MCF 10A (cell line): ENCODE data around the gene TMEM184A. TPM values are rescaled to one million over a fixed set of nuclear protein-coding genes. Genes with fewer than 3 reads are reported as not detected.

Source experiments
- BruUV-seq: library from RNA; stranded (reverse); fragments of 400-500 nt; replicated peaks from 2 replicates; lab custom pipeline; 2021; lab: Mats Ljungman, UMichigan
- CTCF ChIA-PET: fragments of 300-600 bp; sonication (Branson Sonifier 250); formaldehyde crosslinking; extraction: SDS; loops from one replicate; lab custom pipeline; 2021; ENCODE audit warnings: antibody characterized with exemption, inconsistent platforms; lab: Yijun Ruan, JAX
- POLR2A ChIA-PET: fragments of 300-600, 350-650 bp; sonication (Branson Sonifier 250); formaldehyde crosslinking; extraction: SDS; loops from one replicate; lab custom pipeline; 2020; ENCODE audit warnings: antibody characterized with exemption, inconsistent platforms; lab: Yijun Ruan, JAX
- DNase-seq: peaks from one replicate; pipeline ENCODE4 v3.0.0-alpha.2; 2018; ENCODE audit not compliant: unreplicated experiment
- H3K27ac Mint-ChIP-seq: one replicate; pipeline ENCODE4 v1.8.0; 2022; ENCODE audit warnings: mild to moderate bottlenecking, low read depth, mixed read lengths; ENCODE audit not compliant: unreplicated experiment
- H3K27me3 Mint-ChIP-seq: one replicate; pipeline ENCODE4 v1.8.0; 2022; ENCODE audit warnings: mixed read lengths; ENCODE audit not compliant: insufficient read depth, unreplicated experiment
- H3K36me3 Mint-ChIP-seq: one replicate; pipeline ENCODE4 v1.8.0; 2022; ENCODE audit warnings: mild to moderate bottlenecking, moderate library complexity, mixed read lengths; ENCODE audit not compliant: insufficient read depth, unreplicated experiment
- H3K4me1 Mint-ChIP-seq: one replicate; pipeline ENCODE4 v1.8.0; 2022; ENCODE audit warnings: mixed read lengths; ENCODE audit not compliant: insufficient read depth, unreplicated experiment
- H3K4me3 Mint-ChIP-seq: one replicate; pipeline ENCODE4 v1.8.0; 2022; ENCODE audit warnings: mild to moderate bottlenecking, moderate library complexity, mixed read lengths; ENCODE audit not compliant: unreplicated experiment
- H3K9me3 Mint-ChIP-seq: one replicate; pipeline ENCODE4 v1.8.0; 2022; ENCODE audit warnings: mixed read lengths; ENCODE audit not compliant: unreplicated experiment
- CTCF ChIP-seq: fragments of 200-600 bp; IDR thresholded peaks from one replicate; pipeline ENCODE4 v1.8.0; 2022; ENCODE audit warnings: antibody characterized with exemption, mild to moderate bottlenecking; ENCODE audit not compliant: unreplicated experiment
- intact Hi-C: fragments of 100-400 bp; cut with micrococcal nuclease; formaldehyde crosslinking; loops from 2 replicates; pipeline ENCODE4 v1.14.1; 2022
- total RNA-seq: library from RNA; stranded (reverse); gene quantifications from 2 replicates; pipeline ENCODE4 v1.2.3, GENCODE V29; 2022

TMEM184A gene
- total RNA-seq, 1 experiment from 2014 or later: 14.2 TPM

DNA sequence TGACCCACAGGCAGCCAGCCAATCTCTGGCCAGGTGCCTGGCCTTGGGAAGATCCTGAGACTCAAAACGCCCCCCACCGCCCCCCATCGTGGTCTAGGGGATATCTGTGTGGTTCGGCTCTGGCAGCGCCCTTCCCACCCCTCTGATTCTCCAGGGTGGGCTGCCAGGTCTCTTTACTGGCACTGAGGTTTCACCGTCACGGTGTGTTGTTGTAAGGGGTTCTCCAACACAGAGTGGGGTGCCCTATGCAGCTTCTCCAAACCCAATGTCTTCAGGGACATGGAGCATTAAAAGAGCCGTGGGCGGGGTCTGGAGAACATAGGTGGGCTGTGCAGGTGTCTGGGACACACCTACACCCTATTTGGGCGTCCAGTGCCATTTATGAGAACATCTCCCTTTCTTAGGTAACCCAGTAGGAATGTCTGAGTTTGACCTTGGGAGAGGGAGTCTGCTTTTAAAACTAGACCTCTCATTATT is 24.0 kb downstream of the TMEM184A start:
- no peak for TF ChIP-seq CTCF
- H3K36me3 Mint-ChIP-seq: peaks cover 16% of the 10 kb centered on the region
- H3K9me3 Mint-ChIP-seq: no peaks in the 10 kb centered on the region
- peak overlapping the region; percentile 81 for H3K4me3 Mint-ChIP-seq
- H3K4me1 Mint-ChIP-seq: peaks cover 12% of the 10 kb centered on the region
- H3K27ac Mint-ChIP-seq: peak overlapping the region; percentile 86
- BruUV-seq: no TSS peak
- no peaks in the 10 kb centered on the region for H3K27me3 Mint-ChIP-seq
- POLR2A ChIA-PET: interaction anchor here (0.7 to 7.8 kb wide), 14 partner anchors 10 to 822 kb away, joined by 3 to 118 read pairs (median 4); partner anchors contain the start of genes EIF3B, INTS1, PSMG3 and SUN1
- CTCF ChIA-PET: interaction anchor here (0.6 to 4.8 kb wide), 2 partner anchors 9 to 24 kb away, joined by 3 to 32 read pairs; partner anchors contain the start of gene TMEM184A
- intact Hi-C loops: loop anchor here (1.0 kb wide), 2 partner anchors 24 to 28 kb away; partner anchors contain the start of genes INTS1 and TMEM184A
- peak; percentile 39 for DNase-seq

GRCh38 chr7:1531263-1531978 is 24.6 kb downstream of the TMEM184A start:
- ChIA-PET POLR2A (interaction anchor here (0.6 to 7.8 kb wide), 15 partner anchors 10 to 823 kb away, joined by 3 to 118 read pairs (median 4); partner anchors contain the start of genes EIF3B, INTS1, PSMG3 and SUN1), CTCF (interaction anchor here (0.6 to 4.8 kb wide), 3 partner anchors 9 to 55 kb away, joined by 3 to 32 read pairs (median 3); partner anchors contain the start of gene TMEM184A)
- peak; percentile 41 for DNase-seq
- Mint-ChIP-seq H3K9me3 (no peaks in the 10 kb centered on the region), H3K36me3 (peaks cover 11% of the 10 kb centered on the region), H3K27me3 (no peaks in the 10 kb centered on the region), H3K4me1 (peaks cover 17% of the 10 kb centered on the region), H3K4me3 (peak overlapping the region; percentile 81), H3K27ac (peak overlapping the region; percentile 86)
- BruUV-seq: no TSS peak
- no peak for TF ChIP-seq CTCF
- intact Hi-C loops: no loop called here

GRCh38 chr7:1530946-1531262 is 25.1 kb downstream of the TMEM184A start:
- intact Hi-C loops: no loop called here
- H3K36me3 Mint-ChIP-seq: peaks cover 6% of the 10 kb centered on the region
- no peak for DNase-seq
- H3K4me3 Mint-ChIP-seq: peak overlapping the region; percentile 81
- H3K4me1 Mint-ChIP-seq: peaks cover 21% of the 10 kb centered on the region
- no TSS peak for BruUV-seq
- no peak for TF ChIP-seq CTCF
- no peaks in the 10 kb centered on the region for H3K27me3 Mint-ChIP-seq
- CTCF ChIA-PET: interaction anchor here (0.7 kb wide), 1 partner anchor 54 kb away, joined by 3 read pairs; no protein-coding TSS in a partner anchor
- H3K9me3 Mint-ChIP-seq: no peaks in the 10 kb centered on the region
- no peak overlapping the region for H3K27ac Mint-ChIP-seq
- POLR2A ChIA-PET: interaction anchor here (0.6 to 7.8 kb wide), 7 partner anchors 18 to 824 kb away, joined by 4 to 118 read pairs (median 14); partner anchors contain the start of genes EIF3B, INTS1 and TMEM184A
